GM12801 (cell line): ENCODE measurements around the gene SRY.

Experiments used
- TF ChIP-seq, protein P1 (sequence below): IDR thresholded peaks from one replicate; pipeline ENCODE4 v1.5.1; 2011; ENCODE audit warnings: control low read depth; ENCODE audit not compliant: insufficient read length; ENCODE audit errors: extremely low read depth

Gene SRY

DNA sequence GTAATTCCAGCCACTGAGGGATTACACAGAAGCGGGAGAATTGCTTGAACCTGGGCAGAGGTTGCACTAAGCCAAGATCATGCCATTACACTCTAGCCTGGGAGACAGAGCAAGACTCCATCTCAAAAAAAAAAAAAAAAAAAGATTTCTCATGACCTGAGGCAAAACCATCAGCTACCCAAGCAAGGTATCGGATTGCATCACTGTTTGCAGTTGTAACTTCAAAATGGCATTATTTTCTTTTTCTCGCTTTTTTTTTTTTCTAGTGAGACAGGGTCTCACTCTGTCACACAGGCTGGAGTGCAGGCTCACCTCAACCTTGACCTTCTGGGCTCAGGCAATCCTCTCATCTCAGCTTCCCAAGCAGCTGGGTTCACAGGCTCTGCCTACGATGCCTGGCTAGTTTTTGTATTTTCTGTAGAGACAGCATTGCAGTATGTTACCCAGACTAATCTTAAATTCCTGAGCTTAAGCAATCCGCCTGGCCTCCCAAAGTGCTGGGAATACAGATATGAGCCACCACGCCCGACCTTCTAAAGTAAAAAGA, 9.6 kb upstream of the SRY start:
- TF ChIP-seq, protein P1, sequence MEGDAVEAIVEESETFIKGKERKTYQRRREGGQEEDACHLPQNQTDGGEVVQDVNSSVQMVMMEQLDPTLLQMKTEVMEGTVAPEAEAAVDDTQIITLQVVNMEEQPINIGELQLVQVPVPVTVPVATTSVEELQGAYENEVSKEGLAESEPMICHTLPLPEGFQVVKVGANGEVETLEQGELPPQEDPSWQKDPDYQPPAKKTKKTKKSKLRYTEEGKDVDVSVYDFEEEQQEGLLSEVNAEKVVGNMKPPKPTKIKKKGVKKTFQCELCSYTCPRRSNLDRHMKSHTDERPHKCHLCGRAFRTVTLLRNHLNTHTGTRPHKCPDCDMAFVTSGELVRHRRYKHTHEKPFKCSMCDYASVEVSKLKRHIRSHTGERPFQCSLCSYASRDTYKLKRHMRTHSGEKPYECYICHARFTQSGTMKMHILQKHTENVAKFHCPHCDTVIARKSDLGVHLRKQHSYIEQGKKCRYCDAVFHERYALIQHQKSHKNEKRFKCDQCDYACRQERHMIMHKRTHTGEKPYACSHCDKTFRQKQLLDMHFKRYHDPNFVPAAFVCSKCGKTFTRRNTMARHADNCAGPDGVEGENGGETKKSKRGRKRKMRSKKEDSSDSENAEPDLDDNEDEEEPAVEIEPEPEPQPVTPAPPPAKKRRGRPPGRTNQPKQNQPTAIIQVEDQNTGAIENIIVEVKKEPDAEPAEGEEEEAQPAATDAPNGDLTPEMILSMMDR, result no peak

DNA sequence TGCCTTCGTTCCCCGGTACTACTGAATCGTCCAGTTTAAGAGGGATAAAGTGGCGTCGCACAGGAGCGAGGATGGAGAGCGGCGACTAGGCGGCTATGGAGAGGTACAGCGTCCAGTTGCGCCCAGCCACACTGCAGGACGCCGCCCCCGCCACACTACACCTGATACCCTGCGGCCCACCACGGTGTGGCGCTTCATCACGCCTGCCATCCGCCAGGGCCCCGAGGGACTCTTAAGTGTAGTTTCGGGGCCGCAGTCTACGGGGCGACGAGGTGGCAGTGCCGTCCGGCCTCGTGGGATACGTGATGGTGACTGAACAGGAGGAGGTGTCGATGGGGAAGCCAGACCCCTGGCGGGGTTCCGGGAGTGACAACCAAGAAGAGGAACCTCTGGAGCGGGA, 2.3 kb upstream of the SRY start:
- TF ChIP-seq, protein P1, result no peak

DNA sequence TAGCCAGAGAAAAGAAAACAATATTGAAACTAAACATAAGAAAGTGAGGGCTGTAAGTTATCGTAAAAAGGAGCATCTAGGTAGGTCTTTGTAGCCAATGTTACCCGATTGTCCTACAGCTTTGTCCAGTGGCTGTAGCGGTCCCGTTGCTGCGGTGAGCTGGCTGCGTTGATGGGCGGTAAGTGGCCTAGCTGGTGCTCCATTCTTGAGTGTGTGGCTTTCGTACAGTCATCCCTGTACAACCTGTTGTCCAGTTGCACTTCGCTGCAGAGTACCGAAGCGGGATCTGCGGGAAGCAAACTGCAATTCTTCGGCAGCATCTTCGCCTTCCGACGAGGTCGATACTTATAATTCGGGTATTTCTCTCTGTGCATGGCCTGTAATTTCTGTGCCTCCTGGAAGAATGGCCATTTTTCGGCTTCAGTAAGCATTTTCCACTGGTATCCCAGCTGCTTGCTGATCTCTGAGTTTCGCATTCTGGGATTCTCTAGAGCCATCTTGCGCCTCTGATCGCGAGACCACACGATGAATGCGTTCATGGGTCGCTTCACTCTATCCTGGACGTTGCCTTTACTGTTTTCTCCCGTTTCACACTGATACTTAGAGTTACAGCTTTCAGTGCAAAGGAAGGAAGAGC, 488 bp downstream of the SRY start:
- TF ChIP-seq, protein P1, result no peak
